OCI-LY7 (cell line): Measurements from ENCODE around the gene TPD52L2. TPM values are rescaled to one million over a fixed set of nuclear protein-coding genes. Genes with fewer than 3 reads are reported as not detected.
"Not testable (repeated sequence)": the region's sequence is repeated elsewhere in the genome, so short reads cannot be mapped to it uniquely, and the experiment has no call there.

Source experiments
- BruUV-seq: library from RNA; stranded (reverse); fragments of 400-500 nt; replicated peaks from 2 replicates; lab custom pipeline; 2021; lab: Mats Ljungman, UMichigan
- CTCF ChIA-PET: fragments of 300-600 bp; sonication (Branson Sonifier 250); formaldehyde crosslinking; loops from one replicate; lab custom pipeline; 2022; ENCODE audit warnings: antibody characterized with exemption; ENCODE audit not compliant: unreplicated experiment; lab: Charles Lee
- POLR2A ChIA-PET: fragments of 300-600 bp; sonication (Branson Sonifier 250); formaldehyde crosslinking; loops from one replicate; lab custom pipeline; 2022; ENCODE audit warnings: antibody characterized with exemption; lab: Charles Lee
- DNase-seq: peaks from one replicate; pipeline ENCODE4 v3.0.0-alpha.2; 2015; ENCODE audit warnings: low spot score
- H2AFZ ChIP-seq: fragments of 200-600 bp; sonication (generic), shearing (Covaris generic); 2 replicates; pipeline ENCODE4 v1.6.1; 2014; ENCODE audit warnings: mild to moderate bottlenecking, antibody characterized with exemption, low read length, moderate library complexity
- H3K27ac ChIP-seq: fragments of 200-600 bp; sonication (generic); 2 replicates; pipeline ENCODE4 v1.5.1; 2014; ENCODE audit warnings: mixed run types, low read depth, mild to moderate bottlenecking, moderate library complexity, low read length, inconsistent platforms; ENCODE audit not compliant: poor library complexity, severe bottlenecking
- H3K36me3 ChIP-seq: fragments of 200-600 bp; sonication (generic); 2 replicates; pipeline ENCODE4 v1.6.1; 2014; ENCODE audit warnings: mild to moderate bottlenecking, antibody characterized with exemption, low read length, moderate library complexity, mixed read lengths; ENCODE audit not compliant: insufficient read depth
- H3K4me1 ChIP-seq: fragments of 200-600 bp; sonication (generic); 2 replicates; pipeline ENCODE4 v1.5.1; 2014; ENCODE audit warnings: mild to moderate bottlenecking, low read length; ENCODE audit not compliant: insufficient read depth, poor library complexity, severe bottlenecking
- H3K4me2 ChIP-seq: fragments of 200-600 bp; sonication (generic); 2 replicates; pipeline ENCODE4 v1.6.1; 2014; ENCODE audit warnings: mild to moderate bottlenecking, low read length
- H3K4me3 ChIP-seq: fragments of 200-600 bp; sonication (generic); 2 replicates; pipeline ENCODE4 v1.5.1; 2014; ENCODE audit warnings: mild to moderate bottlenecking, low read depth, low read length; ENCODE audit not compliant: poor library complexity, severe bottlenecking
- H3K79me2 ChIP-seq: fragments of 200-600 bp; sonication (generic); 2 replicates; pipeline ENCODE4 v1.6.1; 2016; ENCODE audit warnings: low read depth, mild to moderate bottlenecking, low read length, moderate library complexity, mixed read lengths; ENCODE audit not compliant: insufficient read depth
- H3K9me2 ChIP-seq: fragments of 200-600 bp; sonication (generic); 2 replicates; pipeline ENCODE4 v1.6.1; 2016; ENCODE audit warnings: mild to moderate bottlenecking, low read length, mixed read lengths; ENCODE audit not compliant: insufficient read depth
- H3K9me3 ChIP-seq: fragments of 200-600 bp; sonication (generic); 2 replicates; pipeline ENCODE4 v1.6.1; 2014; ENCODE audit warnings: mild to moderate bottlenecking, mixed run types, low read length, mixed read lengths
- H4K20me1 ChIP-seq: fragments of 200-600 bp; sonication (generic); 2 replicates; pipeline ENCODE4 v1.6.1; 2014; ENCODE audit warnings: mild to moderate bottlenecking, antibody characterized with exemption, low read length, moderate library complexity, mixed read lengths; ENCODE audit not compliant: insufficient read depth
- CTCF ChIP-seq: fragments of 200-600 bp; sonication (generic); conservative IDR thresholded peaks from 2 replicates; pipeline ENCODE4 v1.5.1; 2014; ENCODE audit warnings: mild to moderate bottlenecking, antibody characterized with exemption, low read length, moderate library complexity, mixed read lengths
- EZH2phosphoT487 ChIP-seq: fragments of 200-600 bp; sonication (generic); IDR thresholded peaks from 2 replicates; pipeline ENCODE4 v1.6.1; 2018; ENCODE audit warnings: low read depth, borderline replicate concordance, mild to moderate bottlenecking, mixed run types, antibody characterized with exemption, low read length, moderate library complexity, mixed read lengths
- intact Hi-C: fragments of 100-400 bp; cut with micrococcal nuclease; formaldehyde crosslinking; loops from one replicate; pipeline ENCODE4 v1.10.0; 2022; ENCODE audit not compliant: unreplicated experiment
- total RNA-seq, 2 experiments: library from RNA; depleted of rRNA in 1 of 2; stranded (reverse); fragments of >200 nt in 1 of 2; shearing (Covaris generic) in 1 of 2; gene quantifications; 2 replicates each; pipeline ENCODE4 v1.2.3, GENCODE V29; 2014 to 2022

TPD52L2 gene
- total RNA-seq, 2 experiments from 2014 or later = 27.2 to 51.0 TPM

GRCh38 chr20:63868264-63868663 is 3.2 kb downstream of the TPD52L2 start:
- CTCF ChIA-PET = no interaction called here
- Histone ChIP-seq H3K27ac (no peak overlapping the region), H3K9me2 (no peaks in the 10 kb centered on the region), H3K79me2 (peaks cover 33% of the 10 kb centered on the region), H3K9me3 (no peaks in the 10 kb centered on the region), H3K4me2 (no peak overlapping the region), H4K20me1 (no peaks in the 10 kb centered on the region), H3K4me3 (no peak overlapping the region), H3K36me3 (peaks cover 50% of the 10 kb centered on the region), H3K4me1 (peaks cover 7% of the 10 kb centered on the region), H2AFZ (no peak overlapping the region)
- POLR2A ChIA-PET = no interaction called here
- intact Hi-C loops = loop anchor here (5.0 to 10.0 kb wide), 2 partner anchors 104 to 333 kb away; partner anchors contain the start of gene PTK6
- DNase-seq = no peak
- no peak for TF ChIP-seq CTCF
- TSS peak; percentile 23 for BruUV-seq

DNA sequence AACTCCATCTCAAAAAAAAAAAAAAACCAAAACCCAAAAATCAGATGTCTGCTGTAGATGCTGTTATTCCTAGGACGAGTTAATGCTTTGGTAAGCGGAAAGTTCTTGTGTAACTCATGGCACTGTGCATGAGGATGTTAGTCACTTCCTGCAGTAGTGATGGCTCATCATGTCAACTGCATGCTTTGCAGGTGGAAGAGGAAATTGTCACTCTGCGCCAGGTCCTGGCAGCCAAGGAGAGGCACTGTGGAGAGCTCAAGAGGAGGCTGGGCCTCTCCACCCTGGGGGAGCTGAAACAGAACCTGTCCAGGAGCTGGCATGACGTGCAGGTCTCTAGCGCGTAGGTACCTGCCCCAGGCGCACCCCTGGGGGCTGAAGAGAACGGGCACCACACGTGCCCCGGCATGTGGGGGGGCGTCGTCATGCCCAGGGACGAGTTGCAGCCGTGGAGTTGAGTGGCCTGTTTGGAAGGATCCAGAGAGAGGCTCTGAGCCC is 8.5 kb downstream of the TPD52L2 start:
- H3K79me2 ChIP-seq = no peaks in the 10 kb centered on the region
- peaks cover 90% of the 10 kb centered on the region for H3K36me3 ChIP-seq
- TF ChIP-seq EZH2phosphoT487 (no peak), CTCF (no peak)
- H3K4me3 ChIP-seq = no peak overlapping the region
- peaks cover 6% of the 10 kb centered on the region; the same call in 1 of the 2 replicates for H3K9me3 ChIP-seq
- BruUV-seq = no TSS peak
- no peak for DNase-seq
- POLR2A ChIA-PET = no interaction called here
- CTCF ChIA-PET = interaction anchor here (0.6 kb wide), 1 partner anchor 8 kb away, joined by 3 read pairs; no protein-coding TSS in a partner anchor
- H3K4me2 ChIP-seq = no peak overlapping the region
- H2AFZ ChIP-seq = no peak overlapping the region
- no peaks in the 10 kb centered on the region for H3K9me2 ChIP-seq
- H4K20me1 ChIP-seq = no peaks in the 10 kb centered on the region
- H3K4me1 ChIP-seq = no peaks in the 10 kb centered on the region
- no peak overlapping the region for H3K27ac ChIP-seq
- intact Hi-C loops = no loop called here

- Histone ChIP-seq H3K36me3 (peaks cover 90% of the 10 kb centered on the region), H3K9me3 (peaks cover 12% of the 10 kb centered on the region; the same call in 1 of the 2 replicates)
- H3K9me2 ChIP-seq, H3K27ac ChIP-seq, H3K4me3 ChIP-seq, H2AFZ ChIP-seq, BruUV-seq, H4K20me1 ChIP-seq, H3K79me2 ChIP-seq, POLR2A ChIA-PET, H3K4me2 ChIP-seq, DNase-seq, intact Hi-C loops, H3K4me1 ChIP-seq: not testable (repeated sequence)
- CTCF ChIA-PET = interaction anchor here (0.6 kb wide), 1 partner anchor 8 kb away, joined by 3 read pairs; no protein-coding TSS in a partner anchor
Measured at GRCh38 chr20:63874241-63874640, 9.2 kb downstream of the TPD52L2 start.
